ENCODE measurements around the gene MMP14.
A peak's percentile ranks its signal among the peaks of the same experiment; 100 is the strongest.

MMP14 gene

GRCh38 chr14:22875748-22876319, 39.4 kb downstream of the MMP14 start:
- H3K36me3 ChIP-seq, result peaks cover 52 to 70% (median 65%) of the 10 kb centered on the region in 11 experiments
- no peak overlapping the region for H3K4me2 ChIP-seq
- peaks cover 0 to 67% (median 7%) of the 10 kb centered on the region in 11 experiments; a peak in 12 of 22 replicates for H4K20me1 ChIP-seq
- H3K4me3 ChIP-seq, result no peak overlapping the region
- H3K27ac ChIP-seq, result no peak overlapping the region
- H3K9ac ChIP-seq, result no peak overlapping the region
- TF ChIP-seq Cebpa-rat (IDR thresholded peaks at IDR 0.05), result no peak
- peaks cover 13 to 27% (median 18%) of the 10 kb centered on the region in 10 experiments for H3K4me1 ChIP-seq
- no peaks in the 10 kb centered on the region for H3K27me3 ChIP-seq
- no peaks in the 10 kb centered on the region for H3K9me3 ChIP-seq (replicated peaks in 1 of 11)

- Histone ChIP-seq H4K20me1 (peaks cover 0 to 67% (median 7%) of the 10 kb centered on the region in 11 experiments; a peak in 12 of 22 replicates), H3K27me3 (no peaks in the 10 kb centered on the region), H3K4me3 (no peak overlapping the region), H3K27ac (no peak overlapping the region), H3K9me3 (replicated peaks in 1 of 11) (no peaks in the 10 kb centered on the region), H3K4me2 (no peak overlapping the region), H3K4me1 (peaks cover 17 to 29% (median 21%) of the 10 kb centered on the region in 10 experiments), H3K9ac (no peak overlapping the region), H3K36me3 (peaks cover 52 to 70% (median 65%) of the 10 kb centered on the region in 11 experiments)
- no peak for TF ChIP-seq Cebpa-rat (IDR thresholded peaks at IDR 0.05)
Observed at GRCh38 chr14:22877000-22877501, 40.7 kb downstream of the MMP14 start.

GRCh38 chr14:22878271-22879246, 42.2 kb downstream of the MMP14 start:
- no peak for TF ChIP-seq Cebpa-rat (IDR thresholded peaks at IDR 0.05)
- no peaks in the 10 kb centered on the region for H3K9me3 ChIP-seq (replicated peaks in 1 of 11)
- peaks cover 0 to 57% (median 0%) of the 10 kb centered on the region in 11 experiments; a peak in 11 of 22 replicates for H4K20me1 ChIP-seq
- no peak overlapping the region; a peak in 2 of 22 replicates for H3K4me2 ChIP-seq
- H3K9ac ChIP-seq, result peak overlapping the region in 1 of 11 experiments; percentile 9; a peak in 1 of 22 replicates
- H3K27me3 ChIP-seq, result no peaks in the 10 kb centered on the region
- no peak overlapping the region for H3K27ac ChIP-seq
- peaks cover 21 to 34% (median 25%) of the 10 kb centered on the region in 10 experiments for H3K4me1 ChIP-seq
- peaks cover 49 to 67% (median 62%) of the 10 kb centered on the region in 11 experiments for H3K36me3 ChIP-seq
- H3K4me3 ChIP-seq, result no peak overlapping the region

- no peak for TF ChIP-seq Cebpa-rat (IDR thresholded peaks at IDR 0.05)
- 0 out of 22 replicates have a peak overlapping the region, but pooled peaks of 2 of the 11 experiments have one; percentile 5 to 29 for H3K9ac ChIP-seq
- peaks cover 14 to 32% (median 27%) of the 10 kb centered on the region in 11 experiments for H3K36me3 ChIP-seq
- peak overlapping the region in 10 of 11 experiments; percentile 0 to 87 (median 48); a peak in 19 of 22 replicates for H3K4me2 ChIP-seq
- H3K4me1 ChIP-seq, result peaks cover 42 to 62% (median 53%) of the 10 kb centered on the region in 10 experiments
- peaks cover 0 to 14% (median 0%) of the 10 kb centered on the region in 11 experiments; a peak in 8 of 22 replicates for H3K27me3 ChIP-seq
- no peak overlapping the region for H3K27ac ChIP-seq
- peaks cover 0 to 29% (median 0%) of the 10 kb centered on the region in 11 experiments; a peak in 6 of 22 replicates for H4K20me1 ChIP-seq
- H3K9me3 ChIP-seq (replicated peaks in 1 of 11), result no peaks in the 10 kb centered on the region
- no peak overlapping the region for H3K4me3 ChIP-seq
Observed at GRCh38 chr14:22882064-22882463, 45.7 kb downstream of the MMP14 start.

- Histone ChIP-seq H3K9me3 (replicated peaks in 1 of 11) (no peaks in the 10 kb centered on the region), H3K36me3 (peaks cover 8 to 26% (median 21%) of the 10 kb centered on the region in 11 experiments), H3K4me1 (peaks cover 48 to 68% (median 59%) of the 10 kb centered on the region in 10 experiments), H3K27me3 (peaks cover 0 to 14% (median 0%) of the 10 kb centered on the region in 11 experiments; a peak in 8 of 22 replicates), H3K4me3 (no peak overlapping the region), H3K9ac (peak overlapping the region in 5 of 11 experiments; percentile 5 to 30 (median 25); a peak in 3 of 22 replicates), H3K27ac (no peak overlapping the region), H4K20me1 (peaks cover 0 to 23% (median 0%) of the 10 kb centered on the region in 11 experiments; a peak in 5 of 22 replicates), H3K4me2 (peak overlapping the region in 10 of 11 experiments; percentile 0 to 87 (median 48); a peak in 19 of 22 replicates)
- TF ChIP-seq Cebpa-rat (IDR thresholded peaks at IDR 0.05), result no peak
Observed at GRCh38 chr14:22882529-22883172, 46.3 kb downstream of the MMP14 start.

GRCh38 chr14:22883173-22883976, 47.0 kb downstream of the MMP14 start, which contains the start of gene REM2:
Gene REM2 (plus strand): TSS chr14:22883222. CDS start chr14:22883288, 66 bp downstream.
- no peak within 1 kb of the TSS for H3K27ac ChIP-seq
- peaks cover 0 to 16% (median 0%) of the 10 kb centered on the region in 11 experiments; a peak in 5 of 22 replicates for H4K20me1 ChIP-seq
- H3K9me3 ChIP-seq (replicated peaks in 1 of 11), result no peaks in the 10 kb centered on the region
- peaks cover 0 to 14% (median 0%) of the 10 kb centered on the region in 11 experiments; a peak in 8 of 22 replicates for H3K27me3 ChIP-seq
- H3K4me3 ChIP-seq, result no peak within 1 kb of the TSS
- H3K4me2 ChIP-seq, result peak within 1 kb of the TSS; percentile 25 to 91 (median 72)
- peak within 1 kb of the TSS in 7 of 11 experiments; percentile 5 to 41 (median 23); a peak in 5 of 22 replicates for H3K9ac ChIP-seq
- H3K4me1 ChIP-seq, result peaks cover 55 to 74% (median 67%) of the 10 kb centered on the region in 10 experiments
- H3K36me3 ChIP-seq, result peaks cover 1 to 19% (median 14%) of the 10 kb centered on the region in 11 experiments
- no peak for TF ChIP-seq Cebpa-rat (IDR thresholded peaks at IDR 0.05)

- Histone ChIP-seq H4K20me1 (peaks cover 0 to 9% (median 0%) of the 10 kb centered on the region in 11 experiments; a peak in 3 of 22 replicates), H3K9ac (peak overlapping the region in 2 of 11 experiments; percentile 22 to 23; a peak in 1 of 22 replicates), H3K9me3 (replicated peaks in 1 of 11) (no peaks in the 10 kb centered on the region), H3K4me3 (no peak overlapping the region), H3K4me1 (peaks cover 59 to 77% (median 74%) of the 10 kb centered on the region in 10 experiments), H3K4me2 (peak overlapping the region; percentile 18 to 91 (median 72); a peak in 21 of 22 replicates), H3K36me3 (peaks cover 0 to 10% (median 5%) of the 10 kb centered on the region in 11 experiments; a peak in 13 of 22 replicates), H3K27me3 (peaks cover 0 to 14% (median 0%) of the 10 kb centered on the region in 11 experiments; a peak in 8 of 22 replicates), H3K27ac (no peak overlapping the region)
- no peak for TF ChIP-seq Cebpa-rat (IDR thresholded peaks at IDR 0.05)
Observed at GRCh38 chr14:22884076-22884737, 47.8 kb downstream of the MMP14 start.
